Hepatocyte (in vitro differentiated cells): ENCODE data around the gene MTHFS. TPM values are rescaled to one million over a fixed set of nuclear protein-coding genes. Genes with fewer than 3 reads are reported as not detected.

ENCODE experiments used
- DNase-seq: peaks from one replicate; pipeline ENCODE4 v3.0.0-alpha.2; 2016; ENCODE audit warnings: low spot score
- H2AFZ ChIP-seq: fragments of 200-600 bp; sonication (generic); 2 replicates; pipeline ENCODE4 v1.6.0; 2016; ENCODE audit warnings: antibody characterized with exemption, mild to moderate bottlenecking
- H3K27ac ChIP-seq: fragments of 200-600 bp; sonication (generic); 2 replicates; pipeline ENCODE4 v1.5.1; 2016; ENCODE audit warnings: mild to moderate bottlenecking
- H3K27me3 ChIP-seq: fragments of 200-600 bp; sonication (generic); 2 replicates; pipeline ENCODE4 v1.6.1; 2016
- H3K36me3 ChIP-seq: fragments of 200-600 bp; sonication (generic); replicated peaks from 2 replicates; pipeline ENCODE4 v1.5.1; 2016; ENCODE audit warnings: low read depth; ENCODE audit not compliant: insufficient read depth
- H3K4me1 ChIP-seq: fragments of 200-600 bp; sonication (generic); 2 replicates; pipeline ENCODE4 v1.5.1; 2016; ENCODE audit warnings: mild to moderate bottlenecking, moderate library complexity; ENCODE audit not compliant: insufficient read depth
- H3K4me2 ChIP-seq: fragments of 200-600 bp; sonication (generic); 2 replicates; pipeline ENCODE4 v1.6.0; 2016
- H3K4me3 ChIP-seq: fragments of 200-600 bp; sonication (generic); 2 replicates; pipeline ENCODE4 v1.5.1; 2016; ENCODE audit warnings: mild to moderate bottlenecking
- H3K79me2 ChIP-seq: fragments of 200-600 bp; sonication (generic); 2 replicates; pipeline ENCODE4 v1.6.0; 2017; ENCODE audit warnings: mild to moderate bottlenecking
- H3K9me2 ChIP-seq: fragments of 200-600 bp; sonication (generic); replicated peaks from 2 replicates; pipeline ENCODE4 v1.6.0; 2017; ENCODE audit warnings: mild to moderate bottlenecking; ENCODE audit not compliant: insufficient read depth
- H3K9me3 ChIP-seq: fragments of 200-600 bp; sonication (generic); 2 replicates; pipeline ENCODE4 v1.5.1; 2016; ENCODE audit warnings: low read depth, mild to moderate bottlenecking
- H4K20me1 ChIP-seq: fragments of 200-600 bp; sonication (generic); 2 replicates; pipeline ENCODE4 v1.6.0; 2016; ENCODE audit warnings: mild to moderate bottlenecking; ENCODE audit not compliant: insufficient read depth, poor library complexity, severe bottlenecking
- EZH2 ChIP-seq: fragments of 200-600 bp; sonication (generic); IDR thresholded peaks from 2 replicates; pipeline ENCODE4 v1.6.1; 2016; ENCODE audit warnings: antibody characterized with exemption, mild to moderate bottlenecking, borderline replicate concordance
- EZH2phosphoT487 ChIP-seq: fragments of 200-600 bp; sonication (generic); IDR thresholded peaks from one replicate; pipeline ENCODE4 v1.6.1; 2018; ENCODE audit warnings: antibody characterized with exemption, mild to moderate bottlenecking, low read depth, moderate library complexity; ENCODE audit not compliant: unreplicated experiment, severe bottlenecking
- WGBS: methylation state at CpG from one replicate; pipeline ENCODE4 v1.1.6; 2016; ENCODE audit warnings: low lambda C conversion rate; ENCODE audit errors: missing lambda C conversion rate; 5-methylcytosine and 5-hydroxymethylcytosine counted together
- polyA plus RNA-seq: library from polyadenylated mRNA; unstranded; fragments of >200 nt; fragmentation: Nextera tagmentation; extraction: Ambion mirVana; gene quantifications from 2 replicates; pipeline ENCODE4 v1.2.1, GENCODE V29; 2016
- total RNA-seq: library from RNA; depleted of rRNA; stranded (reverse); fragments of >200 nt; gene quantifications from 2 replicates; pipeline ENCODE4 v1.2.3, GENCODE V29; 2014
- TF ChIP-seq, protein P1 (sequence below): fragments of 200-600 bp; sonication (generic); IDR thresholded peaks from 2 replicates; pipeline ENCODE4 v1.5.1; 2016; ENCODE audit warnings: antibody characterized with exemption, mild to moderate bottlenecking; ENCODE audit not compliant: poor library complexity

Gene MTHFS
- total and polyA plus RNA-seq, 2 experiments from 2014 or later: 84.0 to 89.4 TPM

DNA sequence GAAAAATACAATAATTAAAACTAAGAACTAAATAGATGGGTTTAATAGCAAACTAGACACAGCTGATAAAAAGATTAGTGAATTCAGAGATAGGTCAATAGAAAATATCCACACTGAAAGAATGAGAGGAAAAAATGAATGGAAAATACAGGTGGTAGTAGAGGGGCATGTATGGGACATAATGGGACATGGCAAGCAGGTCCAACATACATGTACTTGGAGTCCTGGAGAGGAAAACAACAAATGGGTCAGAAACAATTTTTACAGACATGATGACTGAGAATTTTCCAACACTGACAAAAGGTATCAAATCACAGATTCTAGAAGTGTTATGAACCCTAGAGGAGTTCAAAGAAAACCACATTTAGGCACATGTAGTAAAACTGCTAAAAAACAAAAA is 68.4 kb downstream of the MTHFS start:
- no peak overlapping the region for H3K4me2 ChIP-seq

DNA sequence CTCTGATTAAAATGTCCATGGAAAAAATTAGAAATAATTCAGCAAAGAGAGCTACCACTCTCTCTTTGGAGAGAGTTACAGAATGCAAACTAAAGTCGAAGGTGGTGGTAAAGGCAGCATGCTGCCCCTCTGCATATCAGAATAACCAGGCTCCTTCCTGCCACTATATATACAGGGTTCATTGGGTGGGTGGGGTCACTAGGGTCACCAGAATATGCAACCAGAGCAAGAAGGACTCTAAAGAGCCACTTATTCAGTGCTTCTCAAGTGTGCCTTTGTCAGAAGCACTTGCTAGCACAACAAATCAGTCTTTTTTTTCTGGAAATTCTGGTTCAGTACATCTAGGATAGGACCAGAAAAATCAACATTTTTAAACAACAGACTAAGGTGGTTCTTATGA is 70.0 kb downstream of the MTHFS start:
- H4K20me1 ChIP-seq: no peaks in the 10 kb centered on the region
- no peak overlapping the region for H3K4me3 ChIP-seq
- no peak for DNase-seq
- H2AFZ ChIP-seq: no peak overlapping the region
- H3K9me2 ChIP-seq: no peaks in the 10 kb centered on the region
- no peak for TF ChIP-seq EZH2
- TF ChIP-seq, protein P1, sequence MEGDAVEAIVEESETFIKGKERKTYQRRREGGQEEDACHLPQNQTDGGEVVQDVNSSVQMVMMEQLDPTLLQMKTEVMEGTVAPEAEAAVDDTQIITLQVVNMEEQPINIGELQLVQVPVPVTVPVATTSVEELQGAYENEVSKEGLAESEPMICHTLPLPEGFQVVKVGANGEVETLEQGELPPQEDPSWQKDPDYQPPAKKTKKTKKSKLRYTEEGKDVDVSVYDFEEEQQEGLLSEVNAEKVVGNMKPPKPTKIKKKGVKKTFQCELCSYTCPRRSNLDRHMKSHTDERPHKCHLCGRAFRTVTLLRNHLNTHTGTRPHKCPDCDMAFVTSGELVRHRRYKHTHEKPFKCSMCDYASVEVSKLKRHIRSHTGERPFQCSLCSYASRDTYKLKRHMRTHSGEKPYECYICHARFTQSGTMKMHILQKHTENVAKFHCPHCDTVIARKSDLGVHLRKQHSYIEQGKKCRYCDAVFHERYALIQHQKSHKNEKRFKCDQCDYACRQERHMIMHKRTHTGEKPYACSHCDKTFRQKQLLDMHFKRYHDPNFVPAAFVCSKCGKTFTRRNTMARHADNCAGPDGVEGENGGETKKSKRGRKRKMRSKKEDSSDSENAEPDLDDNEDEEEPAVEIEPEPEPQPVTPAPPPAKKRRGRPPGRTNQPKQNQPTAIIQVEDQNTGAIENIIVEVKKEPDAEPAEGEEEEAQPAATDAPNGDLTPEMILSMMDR: no peak
- TF ChIP-seq EZH2phosphoT487: no peak
- no peaks in the 10 kb centered on the region for H3K79me2 ChIP-seq
- no peaks in the 10 kb centered on the region for H3K36me3 ChIP-seq
- H3K4me1 ChIP-seq: no peaks in the 10 kb centered on the region
- no peak overlapping the region for H3K4me2 ChIP-seq
- no peaks in the 10 kb centered on the region for H3K27me3 ChIP-seq
- no peak overlapping the region for H3K27ac ChIP-seq
- 97% methylated on average over 1 of the region's 1 CpG for WGBS
- peaks cover 5% of the 10 kb centered on the region for H3K9me3 ChIP-seq

More for the DNA sequence above, 68.4 kb downstream of the MTHFS start:
- Histone ChIP-seq H3K36me3 (no peaks in the 10 kb centered on the region), H3K4me3 (no peak overlapping the region), H3K27ac (no peak overlapping the region), H3K9me3 (peaks cover 5% of the 10 kb centered on the region), H3K9me2 (no peaks in the 10 kb centered on the region), H2AFZ (no peak overlapping the region), H3K27me3 (no peaks in the 10 kb centered on the region), H3K4me1 (no peaks in the 10 kb centered on the region), H3K79me2 (no peaks in the 10 kb centered on the region), H4K20me1 (no peaks in the 10 kb centered on the region)
- TF ChIP-seq, protein P1: no peak
- TF ChIP-seq EZH2: no peak
- no peak for DNase-seq

DNA sequence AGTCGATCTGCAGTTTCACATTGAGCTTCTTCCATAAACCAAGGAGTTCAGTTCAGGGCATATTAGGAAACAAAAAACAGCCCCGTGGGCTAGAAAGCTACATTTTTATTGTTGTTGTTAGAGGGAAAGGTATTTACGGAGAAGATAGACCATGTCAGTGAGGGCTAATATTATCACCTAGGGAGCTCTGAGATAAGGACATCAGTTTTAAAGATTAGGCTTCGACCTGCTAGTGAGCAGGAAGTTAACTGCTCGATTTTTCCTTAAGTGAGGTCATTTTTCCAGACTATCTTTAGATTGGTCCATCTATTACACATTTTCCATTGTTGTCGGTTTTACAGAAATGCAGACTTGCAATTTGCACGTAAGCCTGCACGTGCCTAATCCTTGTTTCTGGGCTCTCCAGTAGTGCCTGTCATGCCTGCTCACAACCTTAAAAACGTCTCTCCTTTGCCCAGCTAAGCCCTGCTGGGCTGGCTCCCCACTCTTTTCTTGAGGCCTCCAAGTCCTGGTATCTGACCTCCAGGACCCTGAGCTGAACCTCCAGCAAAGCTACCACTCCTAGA is 72.6 kb downstream of the MTHFS start:
- no peaks in the 10 kb centered on the region for H3K9me2 ChIP-seq
- H3K79me2 ChIP-seq: no peaks in the 10 kb centered on the region
- 49% methylated on average over 9 of the region's 9 CpGs for WGBS
- H3K36me3 ChIP-seq: no peaks in the 10 kb centered on the region
- no peak overlapping the region for H3K4me3 ChIP-seq
- no peak overlapping the region for H3K27ac ChIP-seq
- no peaks in the 10 kb centered on the region for H3K27me3 ChIP-seq
- peaks cover 5% of the 10 kb centered on the region for H3K9me3 ChIP-seq
- DNase-seq: no peak
- no peaks in the 10 kb centered on the region for H4K20me1 ChIP-seq
- H2AFZ ChIP-seq: no peak overlapping the region
- TF ChIP-seq EZH2 (no peak), EZH2phosphoT487 (no peak)
- TF ChIP-seq, protein P1: no peak
- no peaks in the 10 kb centered on the region for H3K4me1 ChIP-seq
- no peak overlapping the region for H3K4me2 ChIP-seq

DNA sequence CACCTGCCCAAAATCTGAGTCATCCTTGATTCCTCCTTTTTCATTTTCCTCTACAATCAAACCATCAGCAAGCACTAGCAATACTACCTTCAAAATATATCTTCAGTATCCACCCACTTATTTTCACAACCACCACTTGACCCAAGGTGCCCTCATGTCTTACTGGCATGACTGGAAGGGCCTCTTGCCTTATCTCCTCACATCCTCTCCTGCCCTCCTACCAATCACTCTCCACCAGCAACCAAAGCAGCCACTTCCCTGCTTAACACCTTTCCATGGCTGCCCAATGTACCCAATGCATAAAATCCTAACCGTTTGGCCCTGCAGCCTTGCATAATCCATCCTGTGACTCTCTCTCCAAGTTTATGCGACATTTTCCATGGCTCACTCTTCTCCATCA is 76.0 kb downstream of the MTHFS start:
- Histone ChIP-seq H3K9me3 (no peaks in the 10 kb centered on the region), H3K27me3 (no peaks in the 10 kb centered on the region), H3K27ac (no peak overlapping the region), H3K4me1 (no peaks in the 10 kb centered on the region), H3K4me2 (no peak overlapping the region), H3K9me2 (no peaks in the 10 kb centered on the region), H2AFZ (no peak overlapping the region), H3K79me2 (no peaks in the 10 kb centered on the region), H4K20me1 (no peaks in the 10 kb centered on the region), H3K36me3 (no peaks in the 10 kb centered on the region), H3K4me3 (no peak overlapping the region)
- WGBS: 96% methylated on average over 2 of the region's 2 CpGs
- TF ChIP-seq, protein P1: no peak
- no peak for TF ChIP-seq EZH2
- no peak for TF ChIP-seq EZH2phosphoT487
- no peak for DNase-seq
